Colonic mucosa (tissue), 4 donors: ENCODE data around the gene BMAL2. TPM values are rescaled to one million over a fixed set of nuclear protein-coding genes. Genes with fewer than 3 reads are reported as not detected.

Experiments
- DNase-seq: peaks from one replicate; pipeline ENCODE4 v3.0.0-alpha.2; 2020
- H3K27ac ChIP-seq: fragments of 200-600 bp; one replicate; pipeline ENCODE4 v1.8.0; 2021
- H3K27me3 ChIP-seq: fragments of 200-600 bp; one replicate; pipeline ENCODE4 v1.8.0; 2021
- H3K36me3 ChIP-seq: fragments of 200-600 bp; one replicate; pipeline ENCODE4 v1.8.0; 2021
- H3K4me1 ChIP-seq: fragments of 200-600 bp; one replicate; pipeline ENCODE4 v1.8.0; 2021; ENCODE audit warnings: mild to moderate bottlenecking
- H3K4me3 ChIP-seq: fragments of 200-600 bp; one replicate; pipeline ENCODE4 v1.8.0; 2021
- H3K9ac ChIP-seq, 2 donors: one replicate each; pipeline ENCODE4 v1.7.0; 2013; ENCODE audit warnings: control low read depth in 2 of 2, low read depth in 2 of 2, low read length in 2 of 2
- H3K9me3 ChIP-seq: fragments of 200-600 bp; one replicate; pipeline ENCODE4 v1.8.0; 2021
- intact Hi-C: fragments of 100-400 bp; cut with DNase I; formaldehyde crosslinking; loops from one replicate; pipeline ENCODE4 v1.14.1; 2022
- total RNA-seq, 2 donors: library from RNA; stranded (reverse); fragmentation: NEBNext Ultra II Directional in 1 of 2; extraction: Animal tissue kit (Norgen Biotek cat#: 25700) in 1 of 2; gene quantifications; one replicate each; pipeline ENCODE4 v1.2.1, GENCODE V29; 2021
- TF ChIP-seq, protein P1 (sequence below): fragments of 200-600 bp; IDR thresholded peaks from one replicate; pipeline ENCODE4 v1.8.0; 2022; ENCODE audit warnings: antibody characterized with exemption, mild to moderate bottlenecking
- donor health status: healthy.
- donor health status: DM: no; HTN: no; CAD: no.
- donor health status: DM: no; HTN: no; CAD: no.

BMAL2 gene
- total RNA-seq, 2 donors from 2014 or later: 7.0 to 14.9 TPM

DNA sequence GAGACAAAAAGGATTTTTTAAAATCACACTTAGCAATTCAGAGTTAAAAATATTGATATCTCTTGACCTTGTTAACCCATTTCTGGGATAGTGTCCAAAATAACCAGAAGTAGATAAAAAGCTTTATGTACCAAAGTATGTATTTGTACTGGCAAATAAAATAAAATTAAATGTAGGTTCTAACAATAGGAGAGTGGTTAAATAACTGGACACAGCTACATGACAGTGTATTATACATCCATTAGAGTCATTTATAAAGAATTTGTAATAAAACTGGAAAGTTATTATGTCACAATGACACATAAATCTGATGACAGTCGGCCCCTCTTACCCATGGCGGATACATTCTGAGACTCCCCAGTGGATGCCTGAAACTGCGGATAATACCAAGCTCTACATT is 34.0 kb downstream of the BMAL2 start:
- H3K9ac ChIP-seq: no peak overlapping the region
- no peaks in the 10 kb centered on the region for H3K4me1 ChIP-seq
- H3K27me3 ChIP-seq: no peaks in the 10 kb centered on the region
- H3K27ac ChIP-seq: no peak overlapping the region
- intact Hi-C loops: no loop called here
- H3K9me3 ChIP-seq: no peaks in the 10 kb centered on the region
- no peaks in the 10 kb centered on the region for H3K36me3 ChIP-seq
- no peak for DNase-seq
- TF ChIP-seq, protein P1, sequence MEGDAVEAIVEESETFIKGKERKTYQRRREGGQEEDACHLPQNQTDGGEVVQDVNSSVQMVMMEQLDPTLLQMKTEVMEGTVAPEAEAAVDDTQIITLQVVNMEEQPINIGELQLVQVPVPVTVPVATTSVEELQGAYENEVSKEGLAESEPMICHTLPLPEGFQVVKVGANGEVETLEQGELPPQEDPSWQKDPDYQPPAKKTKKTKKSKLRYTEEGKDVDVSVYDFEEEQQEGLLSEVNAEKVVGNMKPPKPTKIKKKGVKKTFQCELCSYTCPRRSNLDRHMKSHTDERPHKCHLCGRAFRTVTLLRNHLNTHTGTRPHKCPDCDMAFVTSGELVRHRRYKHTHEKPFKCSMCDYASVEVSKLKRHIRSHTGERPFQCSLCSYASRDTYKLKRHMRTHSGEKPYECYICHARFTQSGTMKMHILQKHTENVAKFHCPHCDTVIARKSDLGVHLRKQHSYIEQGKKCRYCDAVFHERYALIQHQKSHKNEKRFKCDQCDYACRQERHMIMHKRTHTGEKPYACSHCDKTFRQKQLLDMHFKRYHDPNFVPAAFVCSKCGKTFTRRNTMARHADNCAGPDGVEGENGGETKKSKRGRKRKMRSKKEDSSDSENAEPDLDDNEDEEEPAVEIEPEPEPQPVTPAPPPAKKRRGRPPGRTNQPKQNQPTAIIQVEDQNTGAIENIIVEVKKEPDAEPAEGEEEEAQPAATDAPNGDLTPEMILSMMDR: no peak
- no peak overlapping the region for H3K4me3 ChIP-seq

DNA sequence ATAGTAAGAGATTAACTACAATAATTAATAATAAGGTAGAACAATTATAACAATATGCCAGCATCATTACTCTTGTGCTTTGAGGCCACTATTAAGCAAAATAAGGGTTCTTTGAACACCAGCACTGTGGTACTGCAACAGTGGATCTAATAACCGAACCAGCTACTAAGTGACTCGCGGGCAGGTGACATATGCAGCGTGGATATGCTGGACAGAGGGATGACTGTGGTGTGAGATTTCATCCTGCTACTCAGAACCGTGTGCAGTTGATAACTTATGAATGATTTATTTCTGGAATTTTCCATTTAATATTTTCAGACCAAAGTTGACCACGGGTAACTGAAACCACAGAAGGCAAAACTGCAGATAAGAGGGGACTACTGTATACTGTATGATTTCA is 34.4 kb downstream of the BMAL2 start:
- H3K9me3 ChIP-seq: no peaks in the 10 kb centered on the region
- no peak overlapping the region for H3K4me3 ChIP-seq
- no peak overlapping the region for H3K27ac ChIP-seq
- no peaks in the 10 kb centered on the region for H3K4me1 ChIP-seq
- no peak for DNase-seq
- no peaks in the 10 kb centered on the region for H3K36me3 ChIP-seq
- TF ChIP-seq, protein P1: no peak
- intact Hi-C loops: no loop called here
- H3K9ac ChIP-seq: no peak overlapping the region
- no peaks in the 10 kb centered on the region for H3K27me3 ChIP-seq

DNA sequence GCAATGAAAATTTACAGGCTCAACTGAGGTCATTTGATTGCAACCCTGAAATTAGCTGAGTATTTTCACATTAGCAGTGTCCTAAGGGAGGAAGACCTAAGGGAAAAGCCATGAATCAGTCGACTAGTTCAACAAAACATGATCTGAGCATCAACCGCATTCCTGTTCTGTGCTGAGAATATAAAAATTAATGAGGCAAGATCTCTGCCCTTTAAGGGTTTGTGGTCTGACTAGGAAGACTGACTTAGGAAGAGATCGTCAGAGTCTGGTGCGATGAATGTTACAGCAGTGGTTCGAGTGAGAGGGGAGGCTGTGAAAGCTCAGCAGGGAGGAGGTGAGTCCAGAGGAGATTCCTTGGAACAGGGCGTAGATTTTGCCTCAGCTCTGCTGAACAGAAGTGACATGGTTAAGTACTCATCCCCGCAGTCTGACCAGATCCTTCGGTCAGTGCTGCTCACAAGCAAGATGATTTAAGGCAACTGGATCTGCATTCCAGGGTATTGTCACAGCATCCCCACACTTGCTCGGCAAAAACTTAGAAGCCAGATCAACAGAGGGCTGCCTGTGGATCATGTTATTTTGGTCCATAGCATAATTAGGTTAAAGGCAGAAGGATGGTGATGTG is 49.6 kb downstream of the BMAL2 start:
- H3K36me3 ChIP-seq: no peaks in the 10 kb centered on the region
- TF ChIP-seq, protein P1: no peak
- no peak for DNase-seq
- no peak overlapping the region for H3K9ac ChIP-seq
- H3K27ac ChIP-seq: no peak overlapping the region
- no peaks in the 10 kb centered on the region for H3K9me3 ChIP-seq
- H3K27me3 ChIP-seq: no peaks in the 10 kb centered on the region
- H3K4me1 ChIP-seq: no peaks in the 10 kb centered on the region
- intact Hi-C loops: loop anchor here (10.0 kb wide), 1 partner anchor 47 kb away; the partner anchor contains the start of gene BMAL2
- H3K4me3 ChIP-seq: no peak overlapping the region

Other genes starting within 250 kb of the BMAL2 start
- gene STK38L, start 88.5 kb upstream of the BMAL2 start, total RNA-seq: 10 to 100 TPM; 41.9 to 76.6 TPM
- gene SMCO2, start 113.9 kb downstream of the BMAL2 start, total RNA-seq: under 1 TPM in 1 of 2 donors, not detected in 1; 0.21 TPM
- 10 to 100 TPM; 40.1 to 44.7 TPM for gene PPFIBP1, start 191.4 kb downstream of the BMAL2 start, total RNA-seq